ENCODE results near the gene RSRC1.
"Not testable (repeated sequence)": the region's sequence is repeated elsewhere in the genome, so short reads cannot be mapped to it uniquely, and the experiment has no call there.

Gene RSRC1

DNA sequence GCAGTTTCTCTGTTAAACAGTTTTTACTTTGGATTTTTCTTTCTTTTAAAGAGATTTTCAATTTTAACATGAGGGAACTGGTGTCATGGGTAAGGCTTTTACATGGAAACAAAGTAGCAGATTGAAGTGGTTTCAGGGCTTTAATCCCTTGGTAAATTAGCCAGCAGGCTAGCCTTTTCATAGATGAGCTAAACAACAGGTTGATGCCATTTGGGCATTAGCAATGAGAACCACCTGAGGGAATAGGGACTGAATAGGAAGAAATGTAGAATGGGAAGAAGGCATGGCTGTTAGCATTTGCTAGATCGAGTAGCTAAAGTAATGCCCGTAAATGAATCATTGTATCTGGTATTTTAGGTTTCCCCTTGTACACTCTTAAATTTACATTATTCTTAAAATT lies 295.6 kb downstream of the RSRC1 start:
- no peak overlapping the region for H3K4me3 ChIP-seq (ENCODE audit: control insufficient read depth in 1 of 7, extremely low read depth in 1 of 7, insufficient read depth in 4 of 7, low read depth in 2 of 7, low read length in 6 of 7)
- DNase-seq = no peak
- no peaks in the 10 kb centered on the region for H3K36me3 ChIP-seq (ENCODE audit: control insufficient read depth in 4 of 4, insufficient read depth in 4 of 4, low read length in 3 of 4)
- H3K4me1 ChIP-seq (ENCODE audit: control extremely low read depth in 1 of 4, control insufficient read depth in 4 of 4, insufficient read depth in 4 of 4, low read length in 3 of 4) = no peaks in the 10 kb centered on the region
- H3K27ac ChIP-seq (ENCODE audit: insufficient read depth in 1 of 2, low read depth in 1 of 2, low read length in 2 of 2, poor library complexity in 1 of 2, severe bottlenecking in 2 of 2) = no peak overlapping the region
- no peaks in the 10 kb centered on the region for H3K9me3 ChIP-seq (ENCODE audit: control extremely low read depth in 1 of 5, control insufficient read depth in 4 of 5, insufficient read depth in 2 of 5, low read depth in 1 of 5, low read length in 4 of 5)
- ChIA-PET CTCF (no interaction called here), POLR2A (no interaction called here)
- WGBS (ENCODE audit: insufficient coverage) = no CpG with 5 or more reads among the region's 2 CpGs
- H3K27me3 ChIP-seq (replicated peaks in 2 of 5; ENCODE audit: control insufficient read depth in 4 of 5, insufficient read depth in 5 of 5, low read length in 4 of 5) = no peaks in the 10 kb centered on the region

DNA sequence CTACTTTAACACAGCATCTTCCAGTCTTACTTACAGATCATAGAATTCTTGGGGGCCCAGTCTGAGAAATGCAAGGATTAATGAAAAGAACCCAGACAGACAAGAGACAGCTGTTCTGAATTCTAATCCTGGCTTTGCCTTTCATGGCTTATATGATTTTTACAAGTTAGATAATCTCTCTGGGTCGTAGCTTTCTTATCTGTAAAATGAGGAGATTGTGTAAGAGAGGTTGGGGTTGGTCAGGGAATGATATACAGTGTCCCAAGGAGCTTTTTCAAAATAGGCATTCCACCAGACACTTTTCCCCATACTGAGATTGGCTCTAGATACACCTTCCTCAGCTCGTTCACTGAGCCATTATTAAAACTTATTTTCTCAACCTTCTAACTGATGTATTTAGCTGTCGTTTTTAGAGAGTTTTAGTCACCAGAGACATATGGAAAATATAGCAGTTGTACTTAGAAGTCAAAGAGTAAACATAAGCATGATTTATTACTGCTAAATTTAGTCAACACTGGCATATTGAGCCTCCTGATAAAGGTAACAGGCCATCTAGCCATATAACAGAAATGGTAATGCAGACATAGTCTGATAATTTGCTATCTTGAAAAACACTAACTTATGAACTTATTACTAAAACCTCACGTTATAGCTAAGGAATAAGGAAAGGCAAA lies 298.1 kb downstream of the RSRC1 start:
- no CpG with 5 or more reads among the region's 4 CpGs for WGBS (ENCODE audit: insufficient coverage)
- POLR2A ChIA-PET = interaction anchor here (0.5 kb wide), 1 partner anchor 192 kb away, joined by 3 read pairs; no protein-coding TSS in a partner anchor
- Histone ChIP-seq H3K4me3 (ENCODE audit: control insufficient read depth in 1 of 7, extremely low read depth in 1 of 7, insufficient read depth in 4 of 7, low read depth in 2 of 7, low read length in 6 of 7) (no peak overlapping the region), H3K36me3 (ENCODE audit: control insufficient read depth in 4 of 4, insufficient read depth in 4 of 4, low read length in 3 of 4) (no peaks in the 10 kb centered on the region), H3K27me3 (replicated peaks in 2 of 5; ENCODE audit: control insufficient read depth in 4 of 5, insufficient read depth in 5 of 5, low read length in 4 of 5) (no peaks in the 10 kb centered on the region), H3K4me1 (ENCODE audit: control extremely low read depth in 1 of 4, control insufficient read depth in 4 of 4, insufficient read depth in 4 of 4, low read length in 3 of 4) (no peaks in the 10 kb centered on the region), H3K9me3 (ENCODE audit: control extremely low read depth in 1 of 5, control insufficient read depth in 4 of 5, insufficient read depth in 2 of 5, low read depth in 1 of 5, low read length in 4 of 5) (peaks cover 0 to 5% (median 0%) of the 10 kb centered on the region in 5 experiments), H3K27ac (ENCODE audit: insufficient read depth in 1 of 2, low read depth in 1 of 2, low read length in 2 of 2, poor library complexity in 1 of 2, severe bottlenecking in 2 of 2) (no peak overlapping the region)
- CTCF ChIA-PET = no interaction called here
- DNase-seq = peak; percentile 4 to 62 (median 11)

DNA sequence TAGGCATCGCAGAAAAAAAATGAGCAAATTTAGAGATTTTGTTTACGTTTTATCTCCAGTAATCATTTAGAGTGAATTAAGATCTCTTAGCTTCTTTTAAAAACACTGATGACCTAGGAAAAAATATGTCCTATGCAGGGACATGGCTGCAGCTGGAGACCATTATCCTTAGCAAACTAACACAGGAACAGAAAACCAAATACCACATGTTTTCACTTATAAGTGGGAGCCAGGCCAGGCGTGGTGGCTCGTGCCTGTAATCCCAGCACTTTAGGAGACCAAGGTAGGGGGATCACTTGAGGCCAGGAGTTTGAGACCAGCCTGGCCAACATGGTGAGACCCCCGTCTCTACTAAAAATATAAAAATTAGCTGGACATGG lies 298.6 kb downstream of the RSRC1 start:
- H3K27me3 ChIP-seq (replicated peaks in 2 of 5; ENCODE audit: control insufficient read depth in 4 of 5, insufficient read depth in 5 of 5, low read length in 4 of 5); H3K36me3 ChIP-seq (ENCODE audit: control insufficient read depth in 4 of 4, insufficient read depth in 4 of 4, low read length in 3 of 4); H3K4me3 ChIP-seq (ENCODE audit: control insufficient read depth in 1 of 7, extremely low read depth in 1 of 7, insufficient read depth in 4 of 7, low read depth in 2 of 7, low read length in 6 of 7); H3K4me1 ChIP-seq (ENCODE audit: control extremely low read depth in 1 of 4, control insufficient read depth in 4 of 4, insufficient read depth in 4 of 4, low read length in 3 of 4); H3K9me3 ChIP-seq (ENCODE audit: control extremely low read depth in 1 of 5, control insufficient read depth in 4 of 5, insufficient read depth in 2 of 5, low read depth in 1 of 5, low read length in 4 of 5); H3K27ac ChIP-seq (ENCODE audit: insufficient read depth in 1 of 2, low read depth in 1 of 2, low read length in 2 of 2, poor library complexity in 1 of 2, severe bottlenecking in 2 of 2); POLR2A ChIA-PET; DNase-seq; CTCF ChIA-PET: not testable (repeated sequence)
- WGBS (ENCODE audit: insufficient coverage) = 100% methylated on average over 3 of the region's 5 CpGs

- CTCF ChIA-PET = no interaction called here
Observed at GRCh38 chr3:158418035-158418434, 308.1 kb downstream of the RSRC1 start.

GRCh38 chr3:158419820-158420653 lies 310.1 kb downstream of the RSRC1 start:
- Histone ChIP-seq H3K4me3 (ENCODE audit: control insufficient read depth in 1 of 7, extremely low read depth in 1 of 7, insufficient read depth in 4 of 7, low read depth in 2 of 7, low read length in 6 of 7) (no peak overlapping the region), H3K9me3 (ENCODE audit: control extremely low read depth in 1 of 5, control insufficient read depth in 4 of 5, insufficient read depth in 2 of 5, low read depth in 1 of 5, low read length in 4 of 5) (no peaks in the 10 kb centered on the region), H3K36me3 (ENCODE audit: control insufficient read depth in 4 of 4, insufficient read depth in 4 of 4, low read length in 3 of 4) (no peaks in the 10 kb centered on the region), H3K27ac (ENCODE audit: insufficient read depth in 1 of 2, low read depth in 1 of 2, low read length in 2 of 2, poor library complexity in 1 of 2, severe bottlenecking in 2 of 2) (no peak overlapping the region), H3K4me1 (ENCODE audit: control extremely low read depth in 1 of 4, control insufficient read depth in 4 of 4, insufficient read depth in 4 of 4, low read length in 3 of 4) (no peaks in the 10 kb centered on the region), H3K27me3 (replicated peaks in 2 of 5; ENCODE audit: control insufficient read depth in 4 of 5, insufficient read depth in 5 of 5, low read length in 4 of 5) (no peaks in the 10 kb centered on the region)
- no peak for DNase-seq
- WGBS (ENCODE audit: insufficient coverage) = 100% methylated on average over 1 of the region's 5 CpGs
- POLR2A ChIA-PET = no interaction called here
- CTCF ChIA-PET = no interaction called here

More at GRCh38 chr3:158418035-158418434, 308.1 kb downstream of the RSRC1 start:
- Histone ChIP-seq H3K27ac (ENCODE audit: insufficient read depth in 1 of 2, low read depth in 1 of 2, low read length in 2 of 2, poor library complexity in 1 of 2, severe bottlenecking in 2 of 2) (no peak overlapping the region), H3K27me3 (replicated peaks in 2 of 5; ENCODE audit: control insufficient read depth in 4 of 5, insufficient read depth in 5 of 5, low read length in 4 of 5) (no peaks in the 10 kb centered on the region), H3K4me3 (ENCODE audit: control insufficient read depth in 1 of 7, extremely low read depth in 1 of 7, insufficient read depth in 4 of 7, low read depth in 2 of 7, low read length in 6 of 7) (no peak overlapping the region), H3K36me3 (ENCODE audit: control insufficient read depth in 4 of 4, insufficient read depth in 4 of 4, low read length in 3 of 4) (no peaks in the 10 kb centered on the region), H3K4me1 (ENCODE audit: control extremely low read depth in 1 of 4, control insufficient read depth in 4 of 4, insufficient read depth in 4 of 4, low read length in 3 of 4) (no peaks in the 10 kb centered on the region), H3K9me3 (ENCODE audit: control extremely low read depth in 1 of 5, control insufficient read depth in 4 of 5, insufficient read depth in 2 of 5, low read depth in 1 of 5, low read length in 4 of 5) (peaks cover 0 to under 1% (median 0%) of the 10 kb centered on the region in 5 experiments)
- POLR2A ChIA-PET = no interaction called here
- no peak for DNase-seq

DNA sequence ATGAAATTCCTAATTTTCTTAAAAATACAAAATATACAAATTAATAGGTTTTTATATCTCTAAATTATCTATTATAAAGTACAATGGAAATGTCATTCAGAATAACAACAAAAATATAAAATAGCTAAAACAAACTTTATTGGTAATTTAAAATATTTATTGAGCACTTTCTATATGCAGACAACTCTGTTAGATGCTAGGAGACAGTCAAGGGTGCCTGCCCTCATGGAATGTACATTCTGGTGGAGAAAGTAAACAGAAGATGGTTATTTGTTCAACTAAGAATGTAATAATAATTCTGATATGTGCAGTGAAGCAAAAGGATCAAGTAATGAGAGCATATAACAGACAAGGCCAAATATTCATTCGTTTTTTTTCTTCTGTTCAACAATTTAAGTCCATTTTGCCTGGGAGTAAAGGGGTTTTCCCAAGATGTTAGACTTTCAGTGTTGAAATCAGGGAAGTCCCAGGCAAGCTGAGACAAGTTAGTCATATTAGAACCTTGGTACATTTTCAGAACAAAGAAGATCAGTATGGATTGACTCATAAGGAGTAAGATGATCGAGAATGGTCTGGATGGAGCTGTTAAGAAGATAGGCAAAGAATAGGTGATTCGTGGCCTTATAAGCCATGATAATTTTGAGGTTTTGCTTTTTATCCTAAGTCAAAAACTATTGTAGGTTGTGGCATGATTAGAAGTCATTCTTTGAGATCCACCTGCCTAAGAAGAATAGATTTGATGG lies 310.9 kb downstream of the RSRC1 start:
- no peaks in the 10 kb centered on the region for H3K9me3 ChIP-seq (ENCODE audit: control extremely low read depth in 1 of 5, control insufficient read depth in 4 of 5, insufficient read depth in 2 of 5, low read depth in 1 of 5, low read length in 4 of 5)
- DNase-seq = peak in 2 of 3 donors; percentile 28 to 33
- CTCF ChIA-PET = no interaction called here
- no peak overlapping the region for H3K4me3 ChIP-seq (ENCODE audit: control insufficient read depth in 1 of 7, extremely low read depth in 1 of 7, insufficient read depth in 4 of 7, low read depth in 2 of 7, low read length in 6 of 7)
- POLR2A ChIA-PET = no interaction called here
- H3K27ac ChIP-seq (ENCODE audit: insufficient read depth in 1 of 2, low read depth in 1 of 2, low read length in 2 of 2, poor library complexity in 1 of 2, severe bottlenecking in 2 of 2) = no peak overlapping the region
- no peaks in the 10 kb centered on the region for H3K36me3 ChIP-seq (ENCODE audit: control insufficient read depth in 4 of 4, insufficient read depth in 4 of 4, low read length in 3 of 4)
- 93% methylated on average over 3 of the region's 3 CpGs for WGBS (ENCODE audit: insufficient coverage)
- no peaks in the 10 kb centered on the region for H3K4me1 ChIP-seq (ENCODE audit: control extremely low read depth in 1 of 4, control insufficient read depth in 4 of 4, insufficient read depth in 4 of 4, low read length in 3 of 4)
- H3K27me3 ChIP-seq (replicated peaks in 2 of 5; ENCODE audit: control insufficient read depth in 4 of 5, insufficient read depth in 5 of 5, low read length in 4 of 5) = no peaks in the 10 kb centered on the region

- H3K4me1 ChIP-seq (ENCODE audit: control extremely low read depth in 1 of 4, control insufficient read depth in 4 of 4, insufficient read depth in 4 of 4, low read length in 3 of 4) = no peaks in the 10 kb centered on the region
- ChIA-PET POLR2A (no interaction called here), CTCF (interaction anchor here (0.5 to 0.6 kb wide), 2 partner anchors 810 to 1228 kb away, joined by 3 read pairs; no protein-coding TSS in a partner anchor)
- H3K27me3 ChIP-seq (replicated peaks in 2 of 5; ENCODE audit: control insufficient read depth in 4 of 5, insufficient read depth in 5 of 5, low read length in 4 of 5) = no peaks in the 10 kb centered on the region
- DNase-seq = no peak
- H3K27ac ChIP-seq (ENCODE audit: insufficient read depth in 1 of 2, low read depth in 1 of 2, low read length in 2 of 2, poor library complexity in 1 of 2, severe bottlenecking in 2 of 2) = no peak overlapping the region
- H3K9me3 ChIP-seq (ENCODE audit: control extremely low read depth in 1 of 5, control insufficient read depth in 4 of 5, insufficient read depth in 2 of 5, low read depth in 1 of 5, low read length in 4 of 5) = no peaks in the 10 kb centered on the region
- no peak overlapping the region for H3K4me3 ChIP-seq (ENCODE audit: control insufficient read depth in 1 of 7, extremely low read depth in 1 of 7, insufficient read depth in 4 of 7, low read depth in 2 of 7, low read length in 6 of 7)
- WGBS (ENCODE audit: insufficient coverage) = no CpG with 5 or more reads among the region's 1 CpG
- H3K36me3 ChIP-seq (ENCODE audit: control insufficient read depth in 4 of 4, insufficient read depth in 4 of 4, low read length in 3 of 4) = no peaks in the 10 kb centered on the region
Observed at GRCh38 chr3:158430448-158430847, 320.6 kb downstream of the RSRC1 start.
